ENCODE data around the gene YBX2.

DNA sequence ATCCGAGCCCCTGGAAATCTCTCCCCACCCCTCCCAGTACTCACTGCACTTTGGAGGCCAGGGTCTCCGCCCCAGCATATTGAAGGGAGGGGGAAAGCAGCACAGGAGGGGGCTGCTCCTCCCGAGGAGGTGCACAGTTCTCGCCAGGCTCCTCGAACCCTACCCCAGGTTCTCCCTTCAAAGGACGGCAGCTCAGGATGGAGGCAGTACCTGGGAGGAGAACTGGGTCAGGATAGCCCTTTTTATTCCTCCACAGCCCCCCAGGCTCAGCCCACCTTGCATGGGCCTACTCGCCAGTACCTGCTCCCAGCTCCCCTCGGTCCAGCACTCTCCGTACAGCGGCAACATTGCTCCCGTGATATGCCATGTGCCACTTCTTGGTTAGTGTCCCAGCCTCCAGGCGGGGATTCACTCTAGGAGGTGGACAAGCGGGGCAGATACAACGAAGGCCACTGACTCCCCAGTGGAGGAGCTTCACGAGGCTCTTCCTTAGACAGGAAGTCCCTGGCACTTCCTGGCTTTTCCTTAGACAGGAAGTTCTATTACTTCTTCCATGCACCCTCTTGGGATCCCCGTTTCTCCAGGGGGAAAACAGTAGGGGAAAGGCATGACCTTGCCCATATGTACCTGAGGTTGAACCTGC lies 22.8 kb upstream of the YBX2 start:
- no peak for TF ChIP-seq POLR2A (IDR thresholded peaks at IDR 0.05)
- TF ChIP-seq, protein P1, sequence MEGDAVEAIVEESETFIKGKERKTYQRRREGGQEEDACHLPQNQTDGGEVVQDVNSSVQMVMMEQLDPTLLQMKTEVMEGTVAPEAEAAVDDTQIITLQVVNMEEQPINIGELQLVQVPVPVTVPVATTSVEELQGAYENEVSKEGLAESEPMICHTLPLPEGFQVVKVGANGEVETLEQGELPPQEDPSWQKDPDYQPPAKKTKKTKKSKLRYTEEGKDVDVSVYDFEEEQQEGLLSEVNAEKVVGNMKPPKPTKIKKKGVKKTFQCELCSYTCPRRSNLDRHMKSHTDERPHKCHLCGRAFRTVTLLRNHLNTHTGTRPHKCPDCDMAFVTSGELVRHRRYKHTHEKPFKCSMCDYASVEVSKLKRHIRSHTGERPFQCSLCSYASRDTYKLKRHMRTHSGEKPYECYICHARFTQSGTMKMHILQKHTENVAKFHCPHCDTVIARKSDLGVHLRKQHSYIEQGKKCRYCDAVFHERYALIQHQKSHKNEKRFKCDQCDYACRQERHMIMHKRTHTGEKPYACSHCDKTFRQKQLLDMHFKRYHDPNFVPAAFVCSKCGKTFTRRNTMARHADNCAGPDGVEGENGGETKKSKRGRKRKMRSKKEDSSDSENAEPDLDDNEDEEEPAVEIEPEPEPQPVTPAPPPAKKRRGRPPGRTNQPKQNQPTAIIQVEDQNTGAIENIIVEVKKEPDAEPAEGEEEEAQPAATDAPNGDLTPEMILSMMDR (IDR thresholded peaks at IDR 0.05) = no peak

Data from thyroid gland (tissue), 4 donors.